Stimulated activated CD4-positive, alpha-beta T cell treated with anti-CD3 and anti-CD28 coated beads, Interleukin-15, amount 100 ng/mL, for 1 hour (primary cell): ENCODE results near the gene JAML.

Experiments
- DNase-seq, 2 donors: peaks; one replicate each; pipeline ENCODE4 v3.0.0-alpha.2; 2020; ENCODE audit warnings: low read depth in 1 of 2, low spot score in 1 of 2

Gene JAML

DNA sequence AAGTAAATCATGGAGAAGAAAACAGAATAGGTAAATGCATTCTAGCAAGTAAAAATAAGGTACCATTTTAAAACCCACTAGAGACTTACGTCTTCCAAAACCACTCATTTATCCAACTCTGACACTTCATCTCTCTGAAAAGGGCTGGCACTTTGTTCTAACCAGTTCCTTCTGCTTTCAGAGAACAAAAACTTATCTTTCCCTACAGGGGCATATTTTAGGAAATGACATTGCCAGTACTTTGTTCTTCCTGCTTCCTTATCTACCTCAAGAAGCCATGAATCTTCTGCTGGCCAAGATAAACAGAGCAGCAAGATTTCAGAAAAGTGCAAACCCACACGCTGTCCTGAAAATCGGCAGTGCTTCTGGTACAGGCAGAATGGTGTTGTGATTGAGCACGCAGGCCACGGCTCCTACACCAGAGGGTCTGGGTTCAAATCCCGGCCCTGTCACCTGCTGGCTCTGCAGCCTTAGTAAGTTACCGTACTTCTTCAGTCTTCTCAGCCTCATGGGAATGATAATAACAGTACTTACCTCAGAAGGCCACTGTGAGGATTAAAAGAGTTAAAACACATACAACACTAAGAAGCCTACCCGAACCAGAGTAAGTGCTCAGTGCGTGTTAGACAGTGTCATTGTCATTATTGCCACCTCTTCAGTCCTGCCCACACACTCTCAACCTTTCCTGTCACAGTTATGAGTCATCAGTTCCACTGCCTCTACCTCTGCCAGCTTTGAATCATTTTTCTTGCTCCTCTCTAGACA, 16.4 kb upstream of the JAML start:
- DNase-seq, result peak in 1 of 2 donors; percentile 38

DNA sequence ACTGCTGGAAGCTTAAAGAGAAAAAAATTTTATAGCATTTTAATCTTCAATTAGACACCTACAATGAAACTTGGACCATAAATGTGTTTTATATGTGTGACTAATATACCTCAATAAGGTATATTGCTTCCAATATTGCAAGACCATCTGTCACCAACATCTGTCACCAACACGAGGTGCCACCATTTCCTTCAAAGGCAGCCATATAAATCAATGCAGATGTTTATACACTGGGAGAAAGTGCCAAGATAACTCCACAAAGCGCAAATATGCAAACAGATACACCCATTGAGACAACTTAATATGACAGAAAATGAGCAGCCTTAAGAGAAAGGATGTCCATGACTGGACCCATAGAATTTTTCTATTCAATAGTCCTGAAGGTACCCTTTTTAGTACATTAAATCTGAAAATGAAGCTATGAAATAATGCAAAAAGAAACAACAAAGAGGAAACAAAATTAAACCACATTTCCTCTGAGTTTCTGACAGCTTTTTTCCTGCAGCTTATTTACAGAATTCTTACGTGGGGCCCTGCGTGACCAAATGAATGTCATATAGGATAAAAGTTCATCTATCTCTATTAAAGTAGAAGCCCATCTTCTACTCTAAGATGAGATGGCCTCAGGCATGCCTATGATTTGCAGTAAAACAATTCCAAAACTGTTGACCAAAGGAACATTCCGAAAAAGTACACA, 14.8 kb upstream of the JAML start:
- no peak for DNase-seq

DNA sequence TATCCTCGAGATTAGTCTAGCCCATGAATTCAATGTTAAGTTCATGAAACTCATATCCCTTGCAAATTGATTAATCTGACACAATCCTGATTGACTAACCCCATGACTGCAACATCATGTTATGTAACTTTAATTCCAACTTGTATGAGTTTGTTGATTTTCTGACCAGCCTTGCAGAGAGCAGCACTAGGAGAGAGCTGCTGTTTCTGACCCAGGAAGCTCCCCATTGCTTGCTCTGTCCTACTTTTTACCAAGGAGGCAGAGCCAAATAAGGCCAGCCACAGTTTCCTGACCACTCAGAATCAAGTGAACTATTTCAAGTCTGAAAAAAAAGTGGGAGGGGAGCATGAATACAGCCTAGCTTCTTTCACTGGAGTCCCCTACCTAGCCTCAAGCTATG, 14.1 kb upstream of the JAML start:
- no peak for DNase-seq

DNA sequence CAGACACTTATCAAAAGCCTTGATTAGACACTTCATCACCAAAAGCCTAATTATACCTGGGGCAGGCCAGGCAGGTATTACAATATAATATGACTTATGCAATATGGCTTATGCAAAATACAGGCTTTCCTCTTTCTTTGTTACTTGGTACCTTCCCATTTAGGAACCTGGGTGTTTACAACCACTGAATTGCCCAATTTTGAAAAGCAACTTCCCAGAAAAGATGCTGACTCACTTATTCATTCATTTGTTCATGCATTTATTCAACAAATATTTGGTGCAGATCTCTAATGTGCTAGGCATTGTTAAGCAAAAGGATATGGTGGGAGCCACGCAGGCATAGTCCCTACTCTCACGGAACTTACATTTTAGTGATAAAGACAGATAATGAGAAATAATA, 13.6 kb upstream of the JAML start:
- no peak for DNase-seq

DNA sequence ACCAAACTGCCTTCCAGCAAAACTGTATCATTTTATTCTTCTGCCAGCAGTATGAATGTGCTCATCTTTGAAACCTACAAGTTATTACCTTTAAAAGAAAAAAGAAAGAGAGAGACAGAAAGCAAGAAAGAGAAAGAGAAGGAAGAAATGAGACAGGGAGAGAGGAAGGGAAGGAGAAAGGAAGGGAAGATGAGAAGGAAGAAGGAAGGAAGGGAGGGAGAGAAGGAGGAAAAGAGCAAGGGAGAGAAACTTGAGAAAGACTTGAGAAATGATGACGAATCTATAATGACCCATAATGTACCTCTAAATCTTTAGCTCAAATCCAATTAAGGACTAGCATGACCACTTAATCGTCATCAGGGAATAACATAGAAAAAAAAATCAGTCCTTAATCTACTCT, 11.4 kb upstream of the JAML start:
- DNase-seq, result no peak

DNA sequence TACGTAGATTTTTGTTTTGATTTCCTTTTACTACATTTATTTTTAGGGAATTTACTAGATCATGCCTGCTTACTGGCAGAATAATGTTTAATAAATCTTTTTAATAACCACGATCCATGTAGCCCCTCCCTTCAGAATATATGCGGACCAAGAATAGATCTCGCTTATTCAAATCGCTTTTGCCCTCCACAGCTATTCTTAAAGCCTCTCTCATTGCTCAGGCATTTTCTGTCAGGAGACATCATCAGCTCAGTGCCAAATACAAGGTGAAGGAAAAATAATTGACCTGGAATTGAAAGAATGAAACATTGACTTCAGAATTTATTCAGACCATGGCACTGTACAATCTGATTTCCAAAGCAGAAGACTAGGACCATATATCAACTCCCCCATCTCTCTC, 10.0 kb upstream of the JAML start:
- DNase-seq, result no peak

DNA sequence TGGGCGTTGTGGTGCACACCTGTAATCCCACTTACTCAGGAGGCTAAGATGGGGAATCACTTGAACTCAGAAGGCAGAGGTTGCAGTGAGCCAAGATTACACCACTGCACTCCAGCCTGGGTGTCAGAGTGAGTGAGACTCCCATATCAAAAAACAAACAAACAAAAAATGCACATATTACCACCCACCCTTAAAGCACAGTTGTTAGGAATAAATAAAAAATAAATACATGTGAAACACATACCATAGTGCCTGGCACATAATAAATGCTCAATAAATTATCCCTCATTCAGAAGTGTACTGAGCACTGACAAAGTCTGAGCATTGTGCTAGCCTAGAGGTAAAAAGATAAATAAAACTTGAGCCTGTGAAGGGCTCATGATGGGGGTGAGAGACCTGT, 9.0 kb upstream of the JAML start:
- DNase-seq, result no peak

DNA sequence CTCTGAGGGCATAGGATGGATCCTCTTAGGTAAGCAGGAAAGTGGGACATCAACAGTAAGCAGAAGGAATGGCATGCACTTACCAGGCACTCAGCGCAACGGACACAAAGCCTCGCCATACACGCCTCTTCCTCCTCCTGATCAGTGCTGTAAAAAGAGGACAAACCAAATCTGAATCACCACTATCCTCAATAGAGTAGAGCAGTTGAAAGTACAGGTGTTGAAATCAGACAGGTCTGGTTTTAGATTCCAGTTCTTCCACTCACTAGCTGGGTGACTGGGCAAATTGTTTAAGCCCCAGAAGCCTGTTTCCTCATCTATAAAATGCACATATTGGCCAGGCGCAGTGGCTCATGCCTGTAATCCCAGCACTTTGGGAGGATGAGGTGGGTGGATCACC, 8.6 kb upstream of the JAML start:
- DNase-seq, result no peak

DNA sequence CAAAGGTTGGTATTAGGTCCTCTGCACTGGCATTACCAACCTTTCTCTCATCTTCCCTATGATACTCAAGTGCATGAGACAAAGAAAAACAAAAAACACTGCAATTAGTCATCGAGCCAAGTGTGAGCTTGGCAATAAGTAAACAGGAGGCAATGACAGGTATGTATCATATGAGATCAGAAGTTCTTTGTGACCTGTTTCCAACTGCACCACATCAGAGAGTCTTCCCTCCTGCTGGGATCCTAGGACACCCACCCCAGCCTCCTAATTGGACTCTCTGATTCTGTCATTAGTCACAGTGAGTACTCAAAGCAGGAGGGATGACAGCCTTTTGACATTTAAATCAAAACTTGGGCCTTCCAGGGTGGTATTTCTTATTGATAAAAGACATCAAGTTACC, 7.8 kb upstream of the JAML start:
- no peak for DNase-seq

DNA sequence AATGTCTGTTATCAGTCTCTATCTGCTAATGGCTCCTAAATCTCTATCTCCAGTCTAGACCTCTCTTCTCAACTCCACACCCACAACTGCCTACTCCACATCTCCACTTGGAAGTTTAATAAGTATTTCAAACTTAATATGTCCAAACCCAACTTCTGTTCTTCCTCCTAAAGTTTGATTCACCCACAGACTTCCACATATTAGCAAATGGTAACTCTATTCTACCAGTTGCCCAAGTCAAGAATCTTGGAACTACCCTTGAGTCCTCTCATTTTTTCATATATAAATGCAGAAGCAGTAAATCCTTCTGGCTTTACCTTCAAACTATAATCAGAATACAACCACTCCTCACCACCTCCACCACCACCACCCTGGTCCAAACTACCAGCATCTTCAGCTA, 6.7 kb upstream of the JAML start:
- no peak for DNase-seq

DNA sequence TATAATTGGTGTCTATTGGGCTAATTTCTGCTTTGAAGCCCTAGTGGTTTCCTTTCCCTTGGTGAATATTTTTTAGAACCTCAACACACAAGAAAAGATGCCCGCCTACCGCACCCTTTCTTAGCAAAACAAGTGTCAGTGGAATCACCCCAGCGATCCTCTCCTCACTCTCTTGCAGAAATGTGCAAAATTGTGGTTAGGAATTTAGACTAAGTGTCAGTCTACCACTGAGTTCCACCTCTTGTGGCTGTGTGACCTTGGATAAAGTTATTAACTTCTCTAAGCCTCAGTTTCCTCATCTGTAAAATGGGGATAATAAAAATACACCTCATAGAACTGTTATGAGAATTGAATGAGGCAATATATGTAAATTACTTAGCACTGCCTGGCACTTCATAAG, 5.3 kb upstream of the JAML start:
- DNase-seq, result no peak

DNA sequence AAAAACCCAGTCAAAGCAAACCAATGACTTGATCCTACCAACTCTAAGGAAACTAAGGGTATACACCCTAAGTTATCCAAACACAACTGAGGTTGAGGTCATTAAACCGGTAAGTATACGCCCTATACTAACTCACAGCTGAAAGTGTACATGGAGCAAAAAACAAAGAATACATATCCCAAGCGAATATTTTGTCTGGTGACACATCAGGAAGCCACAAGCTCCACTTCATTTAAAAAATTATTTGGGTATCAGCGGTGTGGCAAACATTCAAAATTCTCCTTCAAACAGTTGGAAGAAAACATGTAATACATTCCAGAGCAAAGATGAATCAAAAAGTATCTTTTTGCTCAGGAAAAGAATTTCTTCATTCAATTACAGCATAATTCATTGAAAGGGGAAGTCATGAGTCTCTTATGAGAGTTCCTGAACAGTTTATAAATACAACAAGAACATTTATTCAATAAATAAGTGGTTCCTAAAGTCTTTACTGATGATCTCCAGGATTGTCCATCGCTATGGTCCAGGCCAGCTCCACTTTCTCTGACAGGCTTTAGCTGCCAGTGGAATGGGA, 4.5 kb upstream of the JAML start:
- DNase-seq, result no peak

DNA sequence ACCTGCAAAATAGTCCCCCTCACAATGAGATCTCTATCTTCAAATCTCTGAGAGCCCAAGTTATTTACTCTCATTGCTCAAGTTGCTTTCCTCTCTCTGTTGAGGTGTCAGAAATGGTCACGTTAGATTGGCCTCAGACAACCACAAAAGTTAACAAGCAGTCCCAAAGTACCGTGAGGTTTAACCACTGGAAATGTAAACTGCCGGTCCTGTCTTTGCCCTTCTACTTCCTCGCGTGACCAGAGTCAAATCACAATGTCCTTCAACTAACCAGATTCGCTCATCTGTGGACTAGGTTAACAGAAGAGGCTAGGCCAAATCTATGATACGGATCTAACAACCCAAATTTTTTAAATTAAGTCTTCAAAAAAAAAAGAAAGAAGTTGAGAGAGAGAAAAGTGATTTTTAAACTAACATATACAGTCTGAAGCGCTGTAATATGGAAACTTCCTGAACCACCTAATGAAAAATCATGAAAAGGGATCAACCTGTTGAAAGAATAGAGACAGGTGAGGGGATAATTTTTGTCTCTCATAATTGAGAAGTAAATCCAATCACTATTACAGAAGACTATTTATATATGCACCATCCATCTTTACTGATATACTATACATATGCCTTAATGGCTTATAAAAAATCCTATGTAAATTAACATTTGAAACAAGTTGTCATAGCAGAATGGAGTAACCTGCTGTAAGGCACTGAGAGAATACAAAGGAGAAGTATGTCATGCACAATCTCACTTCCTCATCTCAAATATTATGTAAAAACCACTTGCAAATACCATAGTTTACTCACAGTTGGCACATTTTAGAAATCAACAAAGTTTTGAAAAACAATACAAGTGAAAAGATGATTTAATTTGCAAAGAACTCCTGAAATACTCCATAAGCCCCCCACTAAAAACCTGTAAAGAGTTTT, 3.3 kb upstream of the JAML start:
- no peak for DNase-seq

DNA sequence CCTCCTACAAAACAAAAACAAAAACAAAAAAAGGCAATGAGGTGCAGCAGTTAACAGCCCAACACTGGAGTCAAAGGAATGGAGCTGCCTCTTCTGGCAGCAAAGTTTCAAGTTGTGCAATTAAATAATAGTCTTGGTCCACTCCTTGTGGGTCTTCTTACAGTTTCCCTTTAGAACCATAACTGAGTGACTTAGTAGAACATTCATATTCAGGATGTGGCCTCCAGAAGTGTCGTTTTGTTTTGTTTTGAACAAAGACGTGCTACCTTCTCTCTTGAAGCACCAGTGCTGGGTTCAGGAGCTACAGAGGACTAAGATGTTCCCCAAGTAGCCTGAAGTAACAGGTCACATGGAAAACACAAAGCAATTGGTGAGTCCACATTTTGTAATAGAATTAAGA, 2.0 kb upstream of the JAML start:
- DNase-seq, result no peak

DNA sequence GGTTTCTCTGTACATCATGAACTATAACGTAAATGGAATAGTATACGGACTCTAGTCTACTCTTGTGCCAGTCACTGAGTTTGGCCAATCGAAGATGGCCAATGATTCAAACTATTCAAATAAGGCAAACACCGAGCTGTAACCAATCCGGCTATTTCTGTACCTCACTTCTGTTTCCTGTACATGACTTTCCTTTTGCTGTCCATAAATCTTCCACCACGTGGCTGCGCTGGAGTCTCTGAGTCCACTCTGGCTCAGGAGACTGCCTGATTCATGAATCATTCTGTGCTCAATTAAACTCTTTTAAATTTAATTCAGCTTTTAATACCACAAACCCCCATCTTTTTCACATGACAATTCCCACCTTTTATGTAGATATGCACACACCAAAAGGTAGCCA, 1.5 kb upstream of the JAML start:
- no peak for DNase-seq

DNA sequence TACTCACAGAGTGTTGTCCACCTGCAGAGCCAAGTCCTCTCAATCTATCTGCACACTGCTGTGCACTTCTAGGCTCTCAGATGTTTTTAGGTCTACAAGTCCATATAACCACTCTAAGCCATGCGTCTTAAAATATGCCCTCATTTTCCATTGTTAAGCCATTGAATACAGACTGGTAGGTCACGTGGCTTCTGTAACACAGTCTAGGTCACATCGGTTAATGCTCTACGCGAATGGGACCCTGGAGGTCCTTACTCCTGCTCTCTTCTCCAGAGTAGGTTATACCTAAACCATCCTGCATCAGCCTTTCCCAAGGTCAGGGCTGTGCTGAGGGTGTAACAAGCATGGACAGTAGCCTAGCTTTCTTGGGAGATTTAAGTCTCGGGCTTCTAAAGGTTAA, 819 bp downstream of the JAML start:
- no peak for DNase-seq

DNA sequence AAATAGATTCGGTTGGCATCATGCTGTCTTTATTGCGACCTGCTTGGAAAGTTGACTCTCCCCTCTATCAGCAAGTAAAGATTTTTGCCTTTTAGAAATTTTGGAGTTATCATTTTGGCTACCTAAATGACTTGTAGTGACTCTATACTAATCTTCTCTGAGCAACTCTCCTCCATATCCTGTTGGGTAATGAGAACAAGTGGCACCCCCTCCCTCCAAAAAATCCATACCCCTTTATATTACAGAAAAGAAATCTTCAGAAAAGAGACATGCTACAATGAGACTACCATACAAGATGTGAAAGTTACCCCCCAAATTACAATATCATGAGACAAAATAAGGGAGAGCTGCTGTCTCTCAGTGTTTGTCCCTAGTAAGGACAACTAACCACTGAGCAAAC, 1.2 kb downstream of the JAML start:
- DNase-seq, result no peak

DNA sequence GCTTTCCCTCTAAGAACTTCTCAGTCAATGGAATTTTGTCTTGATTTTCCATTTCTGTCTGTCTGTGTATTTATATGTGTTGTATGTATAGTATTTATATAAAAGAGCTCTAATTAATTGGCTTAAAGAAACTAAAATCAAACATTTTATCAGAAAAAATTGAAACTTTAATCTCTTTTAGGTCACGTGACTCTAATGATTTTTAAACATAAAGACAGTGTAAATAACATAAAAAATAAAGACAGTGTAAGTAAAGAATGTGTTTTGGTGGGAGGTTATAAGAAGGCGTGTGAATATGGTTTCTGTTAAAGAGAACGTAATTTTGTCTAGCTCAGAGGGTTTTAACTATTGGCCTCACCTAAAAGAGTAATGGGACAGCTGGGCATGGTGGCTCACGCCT, 2.4 kb downstream of the JAML start:
- no peak for DNase-seq

DNA sequence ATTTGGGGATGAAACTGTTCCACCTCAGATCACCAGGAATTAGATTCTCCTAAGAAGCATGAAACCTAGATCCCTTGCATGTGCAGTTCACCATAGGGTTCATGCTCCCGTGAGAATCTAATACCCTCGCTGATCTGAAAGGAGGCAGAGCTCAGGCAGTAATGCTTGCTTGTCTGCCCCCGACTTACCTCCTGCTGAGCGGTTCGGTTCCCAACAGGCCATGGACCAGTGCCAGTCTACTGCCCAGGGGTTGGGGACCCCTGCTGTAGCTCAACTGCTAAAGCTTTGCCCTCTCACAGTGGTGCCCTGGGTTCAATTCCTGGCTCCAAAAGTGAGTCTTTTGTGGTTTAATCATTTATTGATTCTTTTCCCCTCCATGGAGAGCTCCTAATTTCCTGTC, 3.4 kb downstream of the JAML start:
- no peak for DNase-seq

DNA sequence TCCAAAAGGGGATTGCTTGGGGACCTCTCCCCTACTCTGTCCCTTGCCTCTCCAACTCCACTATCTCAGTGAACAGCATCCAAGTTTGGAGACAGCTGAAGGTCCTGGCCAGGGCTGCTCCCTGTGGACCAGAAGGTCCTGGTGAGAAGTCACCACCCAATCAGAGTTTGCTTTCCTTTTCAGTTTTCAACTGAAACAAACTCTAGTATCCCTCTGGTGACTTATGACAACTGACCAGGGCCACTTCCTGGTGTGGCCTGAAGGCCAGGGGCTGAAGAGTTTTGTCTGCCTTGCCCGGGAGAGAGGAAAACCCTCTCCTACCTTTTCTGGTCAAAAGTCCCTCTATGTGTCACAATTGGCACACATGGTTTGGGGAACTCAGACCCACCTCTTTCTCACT, 5.1 kb downstream of the JAML start:
- DNase-seq, result no peak

DNA sequence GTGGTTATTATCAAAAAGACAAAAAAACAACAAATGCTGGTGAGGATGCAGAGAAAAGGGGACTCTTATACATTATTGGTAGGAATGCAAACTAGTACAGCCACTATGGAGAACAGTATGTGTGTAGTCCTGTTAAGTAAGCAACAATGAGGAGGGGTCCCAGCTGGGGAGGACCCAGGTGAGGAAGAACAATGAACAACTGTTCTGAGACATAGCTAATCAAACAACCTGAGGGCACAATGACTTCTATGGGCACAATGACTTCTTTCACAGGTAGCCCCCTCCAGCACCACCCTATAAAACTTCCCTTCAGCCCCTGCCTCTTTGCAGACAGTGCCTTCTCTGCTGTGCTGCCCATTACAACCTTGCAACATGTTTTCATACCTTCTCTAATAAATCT, 5.6 kb downstream of the JAML start:
- no peak for DNase-seq

DNA sequence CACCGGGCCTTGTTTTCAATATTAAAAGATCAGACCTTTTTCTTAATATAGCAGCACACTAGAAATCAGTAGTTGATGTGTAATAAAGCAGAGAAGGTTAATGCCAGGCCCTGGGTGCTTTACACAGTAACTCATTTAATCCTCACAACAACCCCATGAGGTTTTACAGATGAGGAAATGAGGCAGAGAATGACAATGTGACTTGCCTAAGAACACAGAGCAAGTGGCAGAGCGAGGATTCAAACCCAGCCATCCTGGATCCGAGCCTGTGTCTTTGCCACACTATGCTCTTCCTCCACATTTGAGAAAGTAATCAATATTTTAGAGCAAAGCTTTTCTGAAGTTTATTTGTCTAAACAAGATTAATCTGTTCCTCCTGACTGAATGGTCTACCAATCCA, 7.2 kb downstream of the JAML start:
- no peak for DNase-seq
